Activated naive CD4-positive, alpha-beta T cell treated with anti-CD3 and anti-CD28 coated beads, Interleukin-2, amount 10 ng/mL, durations not matched to agents 7 days and 5 days (primary cell): ENCODE data around the gene SLC25A25.
"Not testable (repeated sequence)": the region's sequence is repeated elsewhere in the genome, so short reads cannot be mapped to it uniquely, and the experiment has no call there.

Experiments used
- CTCF ChIA-PET: fragments of 350-600 bp; sonication (Branson Sonifier 250); formaldehyde crosslinking; loops from one replicate; lab custom pipeline; 2021; ENCODE audit warnings: antibody characterized with exemption; lab: Charles Lee
- DNase-seq: peaks from one replicate; pipeline ENCODE4 v3.0.0-alpha.2; 2020
- H3K27ac Mint-ChIP-seq: one replicate; pipeline ENCODE4 v1.8.0; 2021; ENCODE audit warnings: mild to moderate bottlenecking, moderate library complexity, mixed read lengths
- H3K27me3 Mint-ChIP-seq: one replicate; pipeline ENCODE4 v1.8.0; 2021; ENCODE audit warnings: mild to moderate bottlenecking, mixed read lengths
- H3K36me3 Mint-ChIP-seq: one replicate; pipeline ENCODE4 v1.8.0; 2021; ENCODE audit warnings: mixed read lengths
- H3K4me1 Mint-ChIP-seq: one replicate; pipeline ENCODE4 v1.8.0; 2021; ENCODE audit warnings: mixed read lengths
- H3K4me3 Mint-ChIP-seq: one replicate; pipeline ENCODE4 v1.8.0; 2021; ENCODE audit warnings: mild to moderate bottlenecking, moderate library complexity, mixed read lengths
- H3K9me3 Mint-ChIP-seq: one replicate; pipeline ENCODE4 v1.8.0; 2021; ENCODE audit warnings: mixed read lengths

The SLC25A25 gene

GRCh38 chr9:128036522-128036921 lies 31.5 kb upstream of the SLC25A25 start:
- not testable (repeated sequence) for H3K9me3 Mint-ChIP-seq, H3K36me3 Mint-ChIP-seq, H3K27me3 Mint-ChIP-seq, H3K27ac Mint-ChIP-seq, DNase-seq, H3K4me3 Mint-ChIP-seq
- peaks cover 35% of the 10 kb centered on the region for H3K4me1 Mint-ChIP-seq
- CTCF ChIA-PET, result interaction anchor here (0.9 to 9.2 kb wide), 6 partner anchors 11 to 99 kb away, joined by 3 to 247 read pairs (median 56); partner anchors contain the start of genes DPM2, EEIG1 and SLC25A25

DNA sequence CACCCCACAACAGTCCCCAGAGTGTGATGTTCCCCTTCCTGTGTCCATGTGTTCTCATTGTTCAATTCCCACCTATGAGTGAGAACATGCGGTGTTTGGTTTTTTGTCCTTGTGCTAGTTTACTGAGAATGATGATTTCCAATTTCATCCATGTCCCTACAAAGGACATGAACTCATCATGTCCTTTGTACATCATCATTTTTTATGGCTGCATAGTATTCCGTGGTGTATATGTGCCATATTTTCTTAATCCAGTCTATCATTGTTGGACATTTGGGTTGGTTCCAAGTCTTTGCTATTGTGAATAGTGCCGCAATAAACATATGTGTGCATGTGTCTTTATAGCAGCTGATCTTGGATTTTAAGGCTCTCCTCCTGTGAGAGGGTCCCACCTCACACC lies 27.2 kb upstream of the SLC25A25 start:
- not testable (repeated sequence) for H3K4me1 Mint-ChIP-seq, H3K36me3 Mint-ChIP-seq, H3K9me3 Mint-ChIP-seq, H3K27ac Mint-ChIP-seq, H3K4me3 Mint-ChIP-seq, DNase-seq
- CTCF ChIA-PET, result interaction anchor here (2.9 kb wide), 1 partner anchor 98 kb away, joined by 11 read pairs; no protein-coding TSS in a partner anchor
- peaks cover 34% of the 10 kb centered on the region for H3K27me3 Mint-ChIP-seq

DNA sequence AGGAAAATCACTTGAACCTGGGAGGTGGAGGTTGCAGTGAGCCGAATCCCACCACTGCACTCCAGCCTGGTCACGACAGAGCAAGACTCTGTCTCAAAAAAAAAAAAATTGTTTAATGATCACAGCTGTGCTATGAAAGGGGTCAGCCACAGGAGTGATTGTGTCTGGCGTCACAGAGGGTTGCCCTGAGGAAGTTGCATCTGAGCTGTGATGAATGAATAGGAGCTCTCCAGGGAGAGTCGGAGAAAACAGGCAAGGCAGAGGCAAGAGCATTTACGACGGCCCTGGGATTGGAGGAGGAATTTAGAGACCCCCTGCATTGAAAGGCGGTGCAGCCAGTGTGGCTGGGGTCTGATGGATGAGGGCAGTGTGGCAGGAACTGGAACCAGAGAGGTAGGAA lies 26.0 kb upstream of the SLC25A25 start:
- CTCF ChIA-PET, result interaction anchor here (1.6 to 2.9 kb wide), 2 partner anchors 76 to 99 kb away, joined by 5 to 11 read pairs; no protein-coding TSS in a partner anchor
- H3K9me3 Mint-ChIP-seq, result no peaks in the 10 kb centered on the region
- no peak overlapping the region for H3K27ac Mint-ChIP-seq
- H3K4me3 Mint-ChIP-seq, result no peak overlapping the region
- peaks cover 38% of the 10 kb centered on the region for H3K27me3 Mint-ChIP-seq
- no peaks in the 10 kb centered on the region for H3K4me1 Mint-ChIP-seq
- no peaks in the 10 kb centered on the region for H3K36me3 Mint-ChIP-seq
- DNase-seq, result no peak

GRCh38 chr9:128043467-128043868 lies 24.6 kb upstream of the SLC25A25 start:
- H3K36me3 Mint-ChIP-seq, result no peaks in the 10 kb centered on the region
- peaks cover 32% of the 10 kb centered on the region for H3K27me3 Mint-ChIP-seq
- no peaks in the 10 kb centered on the region for H3K4me1 Mint-ChIP-seq
- H3K9me3 Mint-ChIP-seq, result no peaks in the 10 kb centered on the region
- no peak overlapping the region for H3K4me3 Mint-ChIP-seq
- CTCF ChIA-PET, result interaction anchor here (0.7 to 2.9 kb wide), 3 partner anchors 9 to 100 kb away, joined by 3 to 11 read pairs (median 5); no protein-coding TSS in a partner anchor
- DNase-seq, result no peak
- no peak overlapping the region for H3K27ac Mint-ChIP-seq

- peaks cover 45% of the 10 kb centered on the region for H3K27me3 Mint-ChIP-seq
- not testable (repeated sequence) for H3K36me3 Mint-ChIP-seq, H3K9me3 Mint-ChIP-seq, H3K27ac Mint-ChIP-seq, H3K4me1 Mint-ChIP-seq, H3K4me3 Mint-ChIP-seq, DNase-seq
- CTCF ChIA-PET, result interaction anchor here (1.1 to 1.2 kb wide), 2 partner anchors 71 to 90 kb away, joined by 3 read pairs; no protein-coding TSS in a partner anchor
Observed at GRCh38 chr9:128045409-128045808, 22.6 kb upstream of the SLC25A25 start.

DNA sequence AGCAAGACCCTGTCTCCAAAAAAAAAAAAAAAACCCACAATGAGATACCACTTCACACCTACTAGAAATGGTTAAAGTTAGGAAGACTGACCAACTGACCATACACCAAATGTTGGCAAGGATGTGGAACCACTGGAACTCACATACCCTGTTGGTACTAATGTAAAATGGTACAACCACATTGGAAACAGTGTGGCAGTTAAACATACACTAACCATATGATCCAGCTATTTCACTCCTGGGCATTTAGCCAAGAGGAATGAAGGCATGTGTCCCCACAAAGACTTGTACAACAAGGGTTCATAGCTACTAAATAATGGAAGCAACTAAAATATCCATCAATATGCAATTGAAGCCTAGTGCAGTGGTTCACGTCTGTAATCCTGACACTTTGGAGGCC lies 22.2 kb upstream of the SLC25A25 start:
- Mint-ChIP-seq H3K4me3 (no peak overlapping the region), H3K27ac (no peak overlapping the region), H3K9me3 (no peaks in the 10 kb centered on the region), H3K27me3 (peaks cover 49% of the 10 kb centered on the region), H3K4me1 (peaks cover 2% of the 10 kb centered on the region), H3K36me3 (no peaks in the 10 kb centered on the region)
- CTCF ChIA-PET, result interaction anchor here (1.2 kb wide), 1 partner anchor 90 kb away, joined by 3 read pairs; no protein-coding TSS in a partner anchor
- no peak for DNase-seq

- DNase-seq, result no peak
- no peak overlapping the region for H3K27ac Mint-ChIP-seq
- H3K27me3 Mint-ChIP-seq, result peaks cover 41% of the 10 kb centered on the region
- CTCF ChIA-PET, result no interaction called here
- peaks cover 2% of the 10 kb centered on the region for H3K4me1 Mint-ChIP-seq
- H3K9me3 Mint-ChIP-seq, result no peaks in the 10 kb centered on the region
- no peaks in the 10 kb centered on the region for H3K36me3 Mint-ChIP-seq
- H3K4me3 Mint-ChIP-seq, result no peak overlapping the region
Observed at GRCh38 chr9:128047231-128047630, 20.8 kb upstream of the SLC25A25 start.

DNA sequence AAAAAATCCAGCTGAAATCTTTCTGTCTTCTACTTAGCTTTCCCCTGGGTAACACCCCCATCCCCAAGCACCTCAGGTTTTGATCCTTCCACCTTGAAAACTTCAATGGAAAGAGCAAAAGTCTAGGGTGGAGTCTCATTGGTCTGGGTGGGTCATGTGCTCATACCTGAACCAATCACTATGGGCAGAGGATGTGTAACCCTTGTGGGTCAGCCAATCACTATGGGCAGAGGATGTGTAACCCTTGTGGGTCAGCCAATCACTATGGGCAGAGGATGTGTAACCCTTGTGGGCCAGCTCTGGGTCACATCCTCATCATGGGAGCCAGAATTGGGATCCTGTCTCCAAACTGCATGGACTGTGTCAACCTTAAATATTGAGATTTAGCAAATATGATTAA lies 19.4 kb upstream of the SLC25A25 start:
- Mint-ChIP-seq H3K9me3 (no peaks in the 10 kb centered on the region), H3K36me3 (no peaks in the 10 kb centered on the region), H3K4me3 (no peak overlapping the region), H3K27ac (no peak overlapping the region), H3K27me3 (peaks cover 31% of the 10 kb centered on the region), H3K4me1 (peaks cover 2% of the 10 kb centered on the region)
- CTCF ChIA-PET, result interaction anchor here (1.1 kb wide), 1 partner anchor 69 kb away, joined by 4 read pairs; no protein-coding TSS in a partner anchor
- DNase-seq, result no peak

DNA sequence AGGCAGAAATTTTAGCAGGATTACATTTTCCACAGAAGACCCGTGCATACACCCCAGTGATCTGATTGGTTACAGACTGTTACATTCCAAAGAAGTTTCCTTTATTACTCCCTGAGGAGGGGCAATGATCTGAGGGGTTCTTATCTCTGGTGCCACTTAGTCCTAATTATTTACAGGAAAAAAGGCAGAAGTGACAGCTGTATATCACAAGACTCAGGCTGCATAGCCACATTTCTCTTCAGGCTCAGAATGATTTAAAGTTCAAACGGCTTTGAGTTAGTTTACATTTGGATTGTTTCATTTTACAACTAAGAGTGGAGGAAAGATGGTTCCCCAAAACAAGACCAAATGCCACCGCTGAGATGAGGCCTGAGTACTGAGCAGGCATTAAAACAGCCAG lies 18.2 kb upstream of the SLC25A25 start:
- Mint-ChIP-seq H3K27me3 (peaks cover 36% of the 10 kb centered on the region), H3K36me3 (no peaks in the 10 kb centered on the region), H3K27ac (no peak overlapping the region), H3K4me3 (no peak overlapping the region), H3K9me3 (no peaks in the 10 kb centered on the region), H3K4me1 (peaks cover 2% of the 10 kb centered on the region)
- CTCF ChIA-PET, result interaction anchor here (1.1 kb wide), 1 partner anchor 68 kb away, joined by 4 read pairs; no protein-coding TSS in a partner anchor
- DNase-seq, result no peak

DNA sequence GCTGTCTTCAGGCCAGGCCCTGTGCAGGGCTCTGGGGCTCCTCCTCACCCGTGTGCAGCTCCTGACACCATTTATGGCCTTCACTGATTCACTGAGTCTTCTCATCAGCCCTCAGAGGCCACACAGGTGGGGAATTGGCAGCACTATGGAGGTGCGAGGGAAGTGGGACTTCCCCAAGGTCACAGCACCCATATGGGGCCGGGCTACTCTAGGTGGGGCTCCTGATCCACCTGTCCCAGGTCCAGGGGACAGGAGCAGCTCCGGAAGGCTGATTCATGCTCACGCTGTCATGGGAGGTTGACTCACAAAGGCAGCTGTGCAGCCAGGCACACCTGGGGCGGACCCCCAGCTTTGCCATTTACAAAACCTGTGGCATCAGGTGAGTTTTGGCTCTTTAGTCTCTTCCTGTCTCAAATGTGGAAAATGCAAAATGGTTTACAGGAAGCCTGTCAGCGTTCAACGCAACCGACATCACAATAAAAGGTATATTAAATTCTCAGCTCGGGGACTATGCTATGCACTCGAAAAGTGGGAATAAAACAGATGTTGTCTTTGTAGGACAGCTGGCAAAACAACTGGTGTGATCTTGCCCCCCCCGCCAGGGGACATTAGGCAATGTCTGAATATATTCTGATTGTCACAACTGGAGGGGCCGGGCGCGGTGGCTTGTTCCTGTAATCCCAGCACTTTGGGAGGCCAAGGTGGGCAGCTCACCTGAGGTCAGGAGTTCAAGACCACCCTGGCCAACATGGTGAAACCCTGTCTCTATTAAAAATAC lies 15.9 kb upstream of the SLC25A25 start:
- DNase-seq, result no peak
- Mint-ChIP-seq H3K4me3 (no peak overlapping the region), H3K4me1 (peaks cover 2% of the 10 kb centered on the region), H3K27ac (no peak overlapping the region), H3K9me3 (no peaks in the 10 kb centered on the region), H3K36me3 (no peaks in the 10 kb centered on the region), H3K27me3 (peaks cover 45% of the 10 kb centered on the region)
- CTCF ChIA-PET, result interaction anchor here (0.9 to 1.8 kb wide), 4 partner anchors 17 to 108 kb away, joined by 3 to 4 read pairs (median 4); no protein-coding TSS in a partner anchor

- Mint-ChIP-seq H3K4me3 (no peak overlapping the region), H3K9me3 (no peaks in the 10 kb centered on the region), H3K27me3 (peaks cover 48% of the 10 kb centered on the region), H3K27ac (no peak overlapping the region), H3K36me3 (no peaks in the 10 kb centered on the region), H3K4me1 (peaks cover under 1% of the 10 kb centered on the region)
- DNase-seq, result no peak
- CTCF ChIA-PET, result no interaction called here
Observed at GRCh38 chr9:128053560-128053959, 14.5 kb upstream of the SLC25A25 start.

GRCh38 chr9:128054087-128054486 lies 13.9 kb upstream of the SLC25A25 start:
- Mint-ChIP-seq H3K27ac (no peak overlapping the region), H3K36me3 (no peaks in the 10 kb centered on the region), H3K9me3 (no peaks in the 10 kb centered on the region), H3K4me3 (no peak overlapping the region), H3K27me3 (peaks cover 44% of the 10 kb centered on the region), H3K4me1 (no peaks in the 10 kb centered on the region)
- DNase-seq, result no peak
- CTCF ChIA-PET, result no interaction called here

GRCh38 chr9:128055344-128056040 lies 12.5 kb upstream of the SLC25A25 start:
- no peaks in the 10 kb centered on the region for H3K9me3 Mint-ChIP-seq
- no peak overlapping the region for H3K27ac Mint-ChIP-seq
- H3K36me3 Mint-ChIP-seq, result no peaks in the 10 kb centered on the region
- peaks cover 36% of the 10 kb centered on the region for H3K27me3 Mint-ChIP-seq
- no peak overlapping the region for H3K4me3 Mint-ChIP-seq
- CTCF ChIA-PET, result interaction anchor here (1.2 kb wide), 1 partner anchor 63 kb away, joined by 3 read pairs; no protein-coding TSS in a partner anchor
- no peak for DNase-seq
- no peaks in the 10 kb centered on the region for H3K4me1 Mint-ChIP-seq

DNA sequence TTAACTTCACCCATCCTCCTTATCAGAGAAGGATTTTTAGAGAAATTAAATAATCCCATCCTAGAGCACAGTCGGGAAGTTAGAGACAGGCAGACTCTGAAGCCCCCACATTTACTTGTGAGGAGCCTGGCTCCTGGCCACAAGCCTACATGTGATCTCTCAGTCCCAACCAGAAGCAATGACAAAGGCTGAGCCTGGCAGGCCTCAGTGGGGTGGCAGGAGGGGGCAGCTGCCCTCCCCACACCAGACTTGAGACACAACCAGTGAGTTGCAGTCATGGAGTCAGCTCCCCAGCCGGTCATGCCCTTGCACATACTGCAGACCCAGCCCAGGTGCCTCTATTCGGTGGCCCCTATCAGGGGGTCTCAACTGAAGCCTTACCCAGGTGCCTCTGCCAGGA lies 11.9 kb upstream of the SLC25A25 start:
- peaks cover 1% of the 10 kb centered on the region for H3K36me3 Mint-ChIP-seq
- H3K4me3 Mint-ChIP-seq, result no peak overlapping the region
- DNase-seq, result no peak
- H3K4me1 Mint-ChIP-seq, result peaks cover 5% of the 10 kb centered on the region
- H3K9me3 Mint-ChIP-seq, result no peaks in the 10 kb centered on the region
- peaks cover 32% of the 10 kb centered on the region for H3K27me3 Mint-ChIP-seq
- no peak overlapping the region for H3K27ac Mint-ChIP-seq
- CTCF ChIA-PET, result interaction anchor here (1.2 kb wide), 1 partner anchor 62 kb away, joined by 3 read pairs; no protein-coding TSS in a partner anchor
